Ramos (cell line): ENCODE measurements around the gene SIX2.

Experiments used
- in situ Hi-C: fragments of 300-500 bp; cut with MboI; formaldehyde crosslinking; loops from one replicate; pipeline ENCODE4 v1.14.3; 2022; ENCODE audit warnings: low sequenced_read_pairs; ENCODE audit not compliant: unreplicated experiment

SIX2 gene

GRCh38 chr2:45024097-45024496, 14.8 kb upstream of the SIX2 start:
- in situ Hi-C loops, result no loop called here

GRCh38 chr2:45020439-45020838, 11.2 kb upstream of the SIX2 start:
- in situ Hi-C loops, result no loop called here

GRCh38 chr2:45018023-45018422, 8.8 kb upstream of the SIX2 start:
- in situ Hi-C loops, result no loop called here

- in situ Hi-C loops, result no loop called here
Measured at GRCh38 chr2:45014831-45015230, 5.6 kb upstream of the SIX2 start.

- in situ Hi-C loops, result no loop called here
Measured at GRCh38 chr2:45014016-45014702, 4.9 kb upstream of the SIX2 start.

- in situ Hi-C loops, result no loop called here
Measured at GRCh38 chr2:45013229-45014015, 4.2 kb upstream of the SIX2 start.

GRCh38 chr2:45012733-45013132, 3.5 kb upstream of the SIX2 start:
- in situ Hi-C loops, result no loop called here

- in situ Hi-C loops, result no loop called here
Measured at GRCh38 chr2:45011621-45012602, 2.7 kb upstream of the SIX2 start.

- in situ Hi-C loops, result no loop called here
Measured at GRCh38 chr2:45011121-45011520, 1.9 kb upstream of the SIX2 start.

- in situ Hi-C loops, result no loop called here
Measured at GRCh38 chr2:45010702-45011012, 1.4 kb upstream of the SIX2 start.

GRCh38 chr2:45009928-45010701, 863 bp upstream of the SIX2 start:
- in situ Hi-C loops, result no loop called here

GRCh38 chr2:45008296-45009129, 739 bp downstream of the SIX2 start:
- in situ Hi-C loops, result no loop called here

- in situ Hi-C loops, result no loop called here
Measured at GRCh38 chr2:45007961-45008295, 1.3 kb downstream of the SIX2 start.

- in situ Hi-C loops, result no loop called here
Measured at GRCh38 chr2:45006942-45007287, 2.3 kb downstream of the SIX2 start.

- in situ Hi-C loops, result no loop called here
Measured at GRCh38 chr2:45006041-45006941, 3.0 kb downstream of the SIX2 start.

- in situ Hi-C loops, result no loop called here
Measured at GRCh38 chr2:45005261-45006002, 3.8 kb downstream of the SIX2 start.

GRCh38 chr2:45004562-45005191, 4.6 kb downstream of the SIX2 start:
- in situ Hi-C loops, result no loop called here
